Esophagus muscularis mucosa (tissue), 4 donors: ENCODE measurements around the gene OR2A42.
"Not testable (repeated sequence)": the region's sequence is repeated elsewhere in the genome, so short reads cannot be mapped to it uniquely, and the experiment has no call there.

Experiments used
- CTCF ChIP-seq, 3 experiments: fragments of 200-600 bp in 2 of 3; fragments of 450-650 bp in 1 of 3; sonication (generic) in 2 of 3; IDR thresholded peaks; one replicate each; pipeline ENCODE4 v1.5.1; 2017 to 2019; ENCODE audit warnings: antibody characterized with exemption in 3 of 3, mild to moderate bottlenecking in 2 of 3, moderate library complexity in 1 of 3
- EP300 ChIP-seq: sonication (generic); formaldehyde crosslinking; IDR thresholded peaks from one replicate; pipeline ENCODE4 v1.6.1; 2017; ENCODE audit warnings: antibody characterized with exemption
- POLR2A ChIP-seq: fragments of 450-650 bp; IDR thresholded peaks from one replicate; pipeline ENCODE4 v1.6.1; 2017; ENCODE audit warnings: antibody characterized with exemption, moderate library complexity, mild to moderate bottlenecking, low read depth
- POLR2AphosphoS5 ChIP-seq, 2 donors: sonication (generic); formaldehyde crosslinking; IDR thresholded peaks; one replicate each; pipeline ENCODE4 v1.6.1; 2017; ENCODE audit warnings: antibody characterized with exemption in 2 of 2

GRCh38 chr7:144178380-144179164 lies 60.8 kb downstream of the OR2A42 start:
- TF ChIP-seq POLR2A; EP300; POLR2AphosphoS5 (IDR thresholded peaks at IDR 0.05): not testable (repeated sequence)
- peak; percentile 26 to 49 (median 33) for TF ChIP-seq CTCF (IDR thresholded peaks at IDR 0.05)
